22Rv1 (cell line): ENCODE measurements around the gene CTBP1.

Experiments used
- CTCF ChIP-seq: fragments of 450-650 bp; IDR thresholded peaks from 2 replicates; pipeline ENCODE4 v1.5.1; 2017; ENCODE audit warnings: mild to moderate bottlenecking
- ZFX ChIP-seq: fragments of 450-650 bp; IDR thresholded peaks from 2 replicates; pipeline ENCODE4 v1.6.1; 2017; ENCODE audit warnings: antibody characterized with exemption, borderline replicate concordance

- TF ChIP-seq CTCF (no peak), ZFX (no peak)
These were observed 68.3 kb downstream of the CTBP1 start for GRCh38 chr4:1180663-1181062.
